Adrenal gland (tissue), 5 donors: ENCODE data around the gene ABTB2.

ENCODE experiments used
- CTCF ChIP-seq, 6 experiments: fragments of 450-650 bp in 4 of 6; fragments of 200-600 bp in 2 of 6; sonication (generic) in 1 of 6; IDR thresholded peaks; 1 replicate in 5 of 6; 2 replicates in 1 of 6; pipeline versions ENCODE4 v1.5.1 to v1.8.0; 2016 to 2021; ENCODE audit warnings: antibody characterized with exemption in 6 of 6, mild to moderate bottlenecking in 2 of 6, moderate library complexity in 1 of 6
- POLR2A ChIP-seq, 2 donors: fragments of 450-650 bp; IDR thresholded peaks; one replicate each; pipeline ENCODE4 v1.6.1; 2017; ENCODE audit warnings: antibody characterized with exemption in 2 of 2, mild to moderate bottlenecking in 2 of 2, moderate library complexity in 1 of 2
- donor health status: DM: no; HTN: no; CAD: no.

- no peak for TF ChIP-seq CTCF (IDR thresholded peaks at IDR 0.05)
- TF ChIP-seq POLR2A (IDR thresholded peaks at IDR 0.05): no peak
Measured at GRCh38 chr11:34344410-34344767, 13.4 kb downstream of the ABTB2 start.
